ENCODE data around the gene UBE2L6. TPM values are rescaled to one million over a fixed set of nuclear protein-coding genes. Genes with fewer than 3 reads are reported as not detected.
A peak's percentile ranks its signal among the peaks of the same experiment; 100 is the strongest.

The UBE2L6 gene
- total RNA-seq, 6 experiments from 2014 or later: 36.6 to 124 (median 58.6) TPM

- peak; percentile 72 to 87 (median 80) for ATAC-seq
Observed at GRCh38 chr11:57546869-57547475, 20.5 kb downstream of the UBE2L6 start.

GRCh38 chr11:57546451-57546850 is 21.0 kb downstream of the UBE2L6 start:
- WGBS (ENCODE audit: insufficient coverage, low coverage, low lambda C conversion rate, missing lambda C conversion rate): 100% methylated on average over 2 of the region's 7 CpGs
- TF ChIP-seq CTCF (IDR thresholded peaks at IDR 0.05) (no peak), POLR2A (IDR thresholded peaks at IDR 0.05) (no peak)
- H3K27me3 ChIP-seq: no peaks in the 10 kb centered on the region
- no peak overlapping the region for H3K4me3 ChIP-seq
- no peak overlapping the region for H3K27ac ChIP-seq
- intact Hi-C loops (cut with DNase I): no loop called here
- no peaks in the 10 kb centered on the region for H3K9me3 ChIP-seq
- no peaks in the 10 kb centered on the region for H3K4me1 ChIP-seq
- ATAC-seq (no peak), DNase-seq (no peak)
- H3K36me3 ChIP-seq: peaks cover 0 to 24% (median 5%) of the 10 kb centered on the region in 4 donors

More at GRCh38 chr11:57546869-57547475, 20.5 kb downstream of the UBE2L6 start:
- no peak for TF ChIP-seq POLR2A (IDR thresholded peaks at IDR 0.05)
- TF ChIP-seq CTCF (IDR thresholded peaks at IDR 0.05): peak in 2 of 4 donors; percentile 18 to 29
- peak in 1 of 3 donors; percentile 35 for DNase-seq
- Histone ChIP-seq H3K4me1 (no peaks in the 10 kb centered on the region), H3K27ac (no peak overlapping the region), H3K4me3 (no peak overlapping the region), H3K36me3 (peaks cover 0 to 29% (median 8%) of the 10 kb centered on the region in 4 donors), H3K27me3 (no peaks in the 10 kb centered on the region), H3K9me3 (no peaks in the 10 kb centered on the region)
- intact Hi-C loops (cut with DNase I): no loop called here
- WGBS (ENCODE audit: insufficient coverage, low coverage, low lambda C conversion rate, missing lambda C conversion rate): 58% methylated on average over 5 of the region's 5 CpGs

- Histone ChIP-seq H3K27me3 (no peaks in the 10 kb centered on the region), H3K9me3 (no peaks in the 10 kb centered on the region), H3K4me3 (no peak overlapping the region), H3K4me1 (no peaks in the 10 kb centered on the region), H3K36me3 (peaks cover 0 to 18% (median 2%) of the 10 kb centered on the region in 4 donors), H3K27ac (no peak overlapping the region)
- TF ChIP-seq CTCF (IDR thresholded peaks at IDR 0.05): no peak
- TF ChIP-seq POLR2A (IDR thresholded peaks at IDR 0.05): no peak
- WGBS (ENCODE audit: insufficient coverage, low coverage, low lambda C conversion rate, missing lambda C conversion rate): 90% methylated on average over 7 of the region's 13 CpGs
- no peak for DNase-seq
- intact Hi-C loops (cut with DNase I): no loop called here
- peak in 1 of 4 donors; percentile 26 for ATAC-seq
Observed at GRCh38 chr11:57545883-57546282, 21.6 kb downstream of the UBE2L6 start.

- no peaks in the 10 kb centered on the region for H3K9me3 ChIP-seq
- WGBS (ENCODE audit: insufficient coverage, low coverage, low lambda C conversion rate, missing lambda C conversion rate): 87% methylated on average over 6 of the region's 6 CpGs
- H3K36me3 ChIP-seq: peaks cover 0 to 5% (median under 1%) of the 10 kb centered on the region in 4 donors
- intact Hi-C loops (cut with DNase I): no loop called here
- no peaks in the 10 kb centered on the region for H3K4me1 ChIP-seq
- DNase-seq (no peak), ATAC-seq (no peak)
- no peaks in the 10 kb centered on the region for H3K27me3 ChIP-seq
- H3K4me3 ChIP-seq: no peak overlapping the region
- H3K27ac ChIP-seq: no peak overlapping the region
- TF ChIP-seq POLR2A (IDR thresholded peaks at IDR 0.05): no peak
- no peak for TF ChIP-seq CTCF (IDR thresholded peaks at IDR 0.05)
Observed at GRCh38 chr11:57544566-57544965, 22.9 kb downstream of the UBE2L6 start.
